Stimulated activated effector memory CD8-positive, alpha-beta T cell treated with anti-CD3 and anti-CD28 coated beads, Interleukin-12 subunit alpha, Interleukin-12 subunit beta, amount 100 ng/mL, for 72 hours (primary cell): ENCODE data around the gene CS.
"Not testable (repeated sequence)": the region's sequence is repeated elsewhere in the genome, so short reads cannot be mapped to it uniquely, and the experiment has no call there.

Source experiments
- ATAC-seq: fragments of 150-1000 bp; cut with Tn5 transposase; 2 replicates; pipeline ENCODE4 v1.10.0; 2021
- DNase-seq, 2 donors: peaks; one replicate each; pipeline ENCODE4 v3.0.0; 2021 to 2022; ENCODE audit warnings: low spot score in 2 of 2
- H3K27ac Mint-ChIP-seq: one replicate; pipeline ENCODE4 v1.8.0; 2022; ENCODE audit warnings: mild to moderate bottlenecking, mixed read lengths
- H3K36me3 Mint-ChIP-seq: one replicate; pipeline ENCODE4 v1.8.0; 2022; ENCODE audit warnings: mild to moderate bottlenecking, mixed read lengths
- H3K4me1 Mint-ChIP-seq: one replicate; pipeline ENCODE4 v1.8.0; 2022; ENCODE audit warnings: mixed read lengths
- H3K4me3 Mint-ChIP-seq: one replicate; pipeline ENCODE4 v1.8.0; 2022; ENCODE audit warnings: mild to moderate bottlenecking, mixed read lengths
- H3K9me3 Mint-ChIP-seq: one replicate; pipeline ENCODE4 v1.8.0; 2022; ENCODE audit warnings: mixed read lengths

The CS gene

GRCh38 chr12:56300644-56301464 is 724 bp upstream of the CS start:
- ATAC-seq (no peak), DNase-seq (no peak)
- H3K9me3 Mint-ChIP-seq: no peaks in the 10 kb centered on the region
- peaks cover 77% of the 10 kb centered on the region for H3K36me3 Mint-ChIP-seq
- peak overlapping the region; percentile 95 for H3K4me3 Mint-ChIP-seq
- H3K27ac Mint-ChIP-seq: peak overlapping the region; percentile 93
- peaks cover 55% of the 10 kb centered on the region for H3K4me1 Mint-ChIP-seq

- H3K4me3 Mint-ChIP-seq: peak overlapping the region; percentile 95
- H3K36me3 Mint-ChIP-seq: peaks cover 77% of the 10 kb centered on the region
- DNase-seq (no peak), ATAC-seq (peak; percentile 4)
- H3K4me1 Mint-ChIP-seq: peaks cover 55% of the 10 kb centered on the region
- peak overlapping the region; percentile 93 for H3K27ac Mint-ChIP-seq
- H3K9me3 Mint-ChIP-seq: no peaks in the 10 kb centered on the region
These were observed 750 bp downstream of the CS start for GRCh38 chr12:56299308-56299852.

- ATAC-seq: no peak
- Mint-ChIP-seq H3K27ac (peak overlapping the region; percentile 93), H3K4me1 (peaks cover 55% of the 10 kb centered on the region), H3K4me3 (peak overlapping the region; percentile 95), H3K9me3 (no peaks in the 10 kb centered on the region), H3K36me3 (peaks cover 77% of the 10 kb centered on the region)
- no peak for DNase-seq
These were observed 1.3 kb downstream of the CS start for GRCh38 chr12:56298828-56299227.

GRCh38 chr12:56297400-56297799 is 2.7 kb downstream of the CS start:
- DNase-seq (no peak), ATAC-seq (no peak)
- H3K4me3 Mint-ChIP-seq: peak overlapping the region; percentile 95
- no peaks in the 10 kb centered on the region for H3K9me3 Mint-ChIP-seq
- H3K27ac Mint-ChIP-seq: peak overlapping the region; percentile 26
- peaks cover 80% of the 10 kb centered on the region for H3K36me3 Mint-ChIP-seq
- peaks cover 54% of the 10 kb centered on the region for H3K4me1 Mint-ChIP-seq

GRCh38 chr12:56296295-56296694 is 3.8 kb downstream of the CS start:
- no peak overlapping the region for H3K4me3 Mint-ChIP-seq
- H3K4me1 Mint-ChIP-seq: peaks cover 50% of the 10 kb centered on the region
- H3K36me3 Mint-ChIP-seq: peaks cover 88% of the 10 kb centered on the region
- no peak for ATAC-seq
- no peak for DNase-seq
- H3K9me3 Mint-ChIP-seq: no peaks in the 10 kb centered on the region
- peak overlapping the region; percentile 50 for H3K27ac Mint-ChIP-seq

GRCh38 chr12:56293795-56294194 is 6.3 kb downstream of the CS start:
- Mint-ChIP-seq H3K4me3 (no peak overlapping the region), H3K27ac (no peak overlapping the region), H3K4me1 (peaks cover 34% of the 10 kb centered on the region), H3K36me3 (peaks cover 99% of the 10 kb centered on the region), H3K9me3 (no peaks in the 10 kb centered on the region)
- ATAC-seq (no peak), DNase-seq (no peak)

GRCh38 chr12:56288705-56289387 is 11.3 kb downstream of the CS start:
- Mint-ChIP-seq H3K27ac (no peak overlapping the region), H3K9me3 (no peaks in the 10 kb centered on the region), H3K4me3 (no peak overlapping the region), H3K36me3 (peaks cover 99% of the 10 kb centered on the region), H3K4me1 (peaks cover 9% of the 10 kb centered on the region)
- ATAC-seq (no peak), DNase-seq (no peak)

GRCh38 chr12:56286044-56286830 is 13.9 kb downstream of the CS start:
- Mint-ChIP-seq H3K36me3 (peaks cover 99% of the 10 kb centered on the region), H3K4me3 (no peak overlapping the region), H3K4me1 (peaks cover 3% of the 10 kb centered on the region), H3K9me3 (no peaks in the 10 kb centered on the region), H3K27ac (peak overlapping the region; percentile 67)
- ATAC-seq (no peak), DNase-seq (no peak)

DNA sequence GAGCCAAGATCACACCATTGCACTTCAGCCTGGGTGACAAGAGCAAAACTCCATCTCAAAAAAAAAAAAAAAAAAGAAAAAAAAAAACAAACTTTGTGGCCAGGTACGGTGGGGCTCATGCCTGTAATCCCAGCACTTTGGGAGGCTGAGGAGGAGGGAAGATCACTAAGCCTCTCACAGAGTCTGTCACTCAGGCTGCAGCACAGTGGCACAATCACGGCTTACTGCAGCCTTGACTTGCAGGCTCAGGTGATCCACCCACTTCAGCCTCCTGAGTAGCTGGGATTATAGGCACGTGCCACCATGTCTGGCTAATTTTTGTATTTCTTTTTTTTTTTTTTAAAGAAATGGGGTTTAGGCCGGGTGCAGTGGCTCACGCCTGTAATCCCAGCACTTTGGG is 15.9 kb downstream of the CS start:
- H3K27ac Mint-ChIP-seq, H3K9me3 Mint-ChIP-seq, DNase-seq, ATAC-seq, H3K4me3 Mint-ChIP-seq, H3K4me1 Mint-ChIP-seq: not testable (repeated sequence)
- peaks cover 99% of the 10 kb centered on the region for H3K36me3 Mint-ChIP-seq

- DNase-seq: no peak
- Mint-ChIP-seq H3K27ac (peak overlapping the region; percentile 79), H3K4me1 (no peaks in the 10 kb centered on the region), H3K36me3 (peaks cover 100% of the 10 kb centered on the region), H3K4me3 (no peak overlapping the region), H3K9me3 (no peaks in the 10 kb centered on the region)
- ATAC-seq: no peak
These were observed 17.6 kb downstream of the CS start for GRCh38 chr12:56282579-56282978.

- Mint-ChIP-seq H3K4me3 (no peak overlapping the region), H3K27ac (peak overlapping the region; percentile 79), H3K9me3 (no peaks in the 10 kb centered on the region), H3K36me3 (peaks cover 100% of the 10 kb centered on the region), H3K4me1 (no peaks in the 10 kb centered on the region)
- ATAC-seq (no peak), DNase-seq (no peak)
These were observed 18.1 kb downstream of the CS start for GRCh38 chr12:56282030-56282429.

GRCh38 chr12:56280849-56281248 is 19.3 kb downstream of the CS start:
- ATAC-seq (no peak), DNase-seq (no peak)
- Mint-ChIP-seq H3K36me3 (peaks cover 100% of the 10 kb centered on the region), H3K4me1 (no peaks in the 10 kb centered on the region), H3K4me3 (no peak overlapping the region), H3K9me3 (no peaks in the 10 kb centered on the region), H3K27ac (no peak overlapping the region)

DNA sequence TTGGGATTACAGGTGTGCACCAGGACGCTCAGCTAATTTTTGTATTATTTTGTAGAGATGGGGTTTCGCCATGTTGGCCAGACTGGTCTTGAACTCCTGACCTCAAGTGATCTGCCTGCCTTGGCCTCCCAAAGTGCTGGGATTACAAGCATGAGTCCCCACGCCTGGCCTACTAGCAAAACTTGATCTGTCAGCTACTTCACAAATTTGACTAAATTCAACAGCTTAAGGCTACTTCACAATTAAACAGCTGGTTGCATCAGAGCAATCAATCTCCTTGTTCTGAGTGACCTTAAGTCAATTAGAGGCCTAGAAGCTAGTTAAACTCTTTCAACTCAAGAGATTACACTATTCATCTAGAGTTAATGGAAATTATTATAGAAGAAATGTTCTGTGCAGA is 21.2 kb downstream of the CS start:
- no peaks in the 10 kb centered on the region for H3K9me3 Mint-ChIP-seq
- peak overlapping the region; percentile 29 for H3K27ac Mint-ChIP-seq

GRCh38 chr12:56274299-56274698 is 25.8 kb downstream of the CS start:
- Mint-ChIP-seq H3K4me1 (no peaks in the 10 kb centered on the region), H3K4me3 (no peak overlapping the region), H3K36me3 (peaks cover 96% of the 10 kb centered on the region), H3K9me3 (no peaks in the 10 kb centered on the region), H3K27ac (no peak overlapping the region)
- no peak for DNase-seq
- ATAC-seq: no peak

More for the DNA sequence above, 21.2 kb downstream of the CS start:
- no peak for DNase-seq
- no peak for ATAC-seq
- peaks cover 100% of the 10 kb centered on the region for H3K36me3 Mint-ChIP-seq
- H3K4me1 Mint-ChIP-seq: no peaks in the 10 kb centered on the region
- H3K4me3 Mint-ChIP-seq: no peak overlapping the region

DNA sequence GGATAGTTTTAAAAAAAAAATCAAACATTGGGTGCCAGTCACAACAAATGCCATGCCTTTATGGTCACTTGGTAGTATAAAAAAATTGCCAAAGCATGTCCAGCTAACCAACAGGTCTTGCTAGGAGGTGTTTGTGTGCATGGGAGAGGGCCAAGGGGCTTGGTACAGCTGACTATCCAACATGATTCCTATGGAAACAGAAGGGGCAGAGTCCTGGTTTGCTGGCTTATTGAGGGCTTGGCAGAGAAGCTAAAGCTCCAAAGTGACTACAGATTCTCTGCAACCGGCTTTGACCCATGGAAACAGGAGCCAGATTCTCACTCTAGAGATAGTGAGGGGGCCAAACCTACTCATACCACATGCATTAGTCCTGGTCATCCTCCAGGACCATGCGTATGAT is 27.7 kb downstream of the CS start:
- H3K27ac Mint-ChIP-seq: peak overlapping the region; percentile 63
- H3K36me3 Mint-ChIP-seq: peaks cover 81% of the 10 kb centered on the region
- H3K9me3 Mint-ChIP-seq, ATAC-seq, H3K4me3 Mint-ChIP-seq, DNase-seq, H3K4me1 Mint-ChIP-seq: not testable (repeated sequence)
